Immature natural killer cell (primary cell): Measurements from ENCODE around the gene MTHFD1. TPM values are rescaled to one million over a fixed set of nuclear protein-coding genes. Genes with fewer than 3 reads are reported as not detected.

Source experiments
- DNase-seq, 3 donors: peaks; one replicate each; pipeline ENCODE4 v3.0.0; 2022; ENCODE audit warnings: mixed read lengths in 1 of 3
- H3K27ac Mint-ChIP-seq, 6 donors: one replicate each; pipeline ENCODE4 v1.8.0; 2020; ENCODE audit warnings: mixed read lengths in 6 of 6, mild to moderate bottlenecking in 5 of 6, inconsistent platforms in 4 of 6, moderate library complexity in 3 of 6
- H3K27me3 Mint-ChIP-seq, 3 donors: one replicate each; pipeline ENCODE4 v1.8.0; 2020 to 2021; ENCODE audit warnings: low read depth in 3 of 3, mild to moderate bottlenecking in 3 of 3, mixed read lengths in 3 of 3, moderate library complexity in 3 of 3, inconsistent platforms in 1 of 3
- H3K36me3 Mint-ChIP-seq, 3 donors: one replicate each; pipeline ENCODE4 v1.8.0; 2020; ENCODE audit warnings: mixed read lengths in 3 of 3, inconsistent platforms in 2 of 3, mild to moderate bottlenecking in 2 of 3
- H3K4me1 Mint-ChIP-seq, 2 donors: one replicate each; pipeline ENCODE4 v1.8.0; 2020; ENCODE audit warnings: inconsistent platforms in 2 of 2, mild to moderate bottlenecking in 2 of 2, mixed read lengths in 2 of 2, moderate library complexity in 1 of 2
- H3K4me3 Mint-ChIP-seq, 5 donors: one replicate each; pipeline ENCODE4 v1.8.0; 2020; ENCODE audit warnings: mild to moderate bottlenecking in 5 of 5, mixed read lengths in 5 of 5, inconsistent platforms in 3 of 5, moderate library complexity in 3 of 5
- H3K9me3 Mint-ChIP-seq, 6 donors: one replicate each; pipeline ENCODE4 v1.8.0; 2020; ENCODE audit warnings: mild to moderate bottlenecking in 6 of 6, mixed read lengths in 6 of 6, inconsistent platforms in 4 of 6, moderate library complexity in 3 of 6
- polyA plus RNA-seq, 3 donors: library from polyadenylated mRNA; unstranded; fragments of 300-500 nt; fragmentation: Illumina TruSeq; gene quantifications; one replicate each; pipeline ENCODE4 v1.2.3, GENCODE V29; 2021

The MTHFD1 gene
- polyA plus RNA-seq, 3 donors from 2014 or later = 28.0 to 49.0 (median 42.7) TPM

DNA sequence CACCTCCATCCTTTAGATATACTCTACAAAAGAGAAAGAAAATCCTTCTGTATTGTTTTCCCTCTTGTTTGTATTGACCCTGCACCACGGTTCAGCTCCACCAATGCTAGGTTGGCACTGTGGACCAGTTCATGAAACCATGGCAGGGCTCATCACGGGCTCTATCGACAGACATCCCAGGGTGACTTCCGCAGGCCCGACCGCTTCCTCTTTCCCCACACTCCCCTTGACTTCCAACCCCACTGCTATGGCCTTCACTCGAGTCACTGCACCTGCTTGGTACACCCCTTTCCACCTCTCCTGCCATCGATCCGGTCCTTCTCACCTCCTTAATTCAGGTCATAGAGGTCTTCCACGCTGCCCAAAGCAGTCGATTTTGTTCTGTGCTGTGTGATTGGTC lies 56.0 kb downstream of the MTHFD1 start:
- Mint-ChIP-seq H3K36me3 (peaks cover 8 to 25% (median 17%) of the 10 kb centered on the region in 3 donors), H3K9me3 (no peaks in the 10 kb centered on the region), H3K4me1 (peaks cover 53 to 59% of the 10 kb centered on the region in 2 donors), H3K27ac (peak overlapping the region; percentile 88 to 99 (median 96)), H3K27me3 (peaks cover 6 to 15% (median 8%) of the 10 kb centered on the region in 3 donors), H3K4me3 (peak overlapping the region; percentile 57 to 76 (median 72))
- no peak for DNase-seq

- peaks cover 6 to 15% (median 8%) of the 10 kb centered on the region in 3 donors for H3K27me3 Mint-ChIP-seq
- H3K9me3 Mint-ChIP-seq = no peaks in the 10 kb centered on the region
- DNase-seq = peak; percentile 77 to 81 (median 78)
- peak overlapping the region; percentile 88 to 99 (median 96) for H3K27ac Mint-ChIP-seq
- peaks cover 8 to 22% (median 16%) of the 10 kb centered on the region in 3 donors for H3K36me3 Mint-ChIP-seq
- H3K4me1 Mint-ChIP-seq = peaks cover 58 to 60% of the 10 kb centered on the region in 2 donors
- peak overlapping the region; percentile 57 to 76 (median 72) for H3K4me3 Mint-ChIP-seq
Measured at GRCh38 chr14:64444984-64445845, 57.1 kb downstream of the MTHFD1 start.

GRCh38 chr14:64447876-64448670 lies 59.9 kb downstream of the MTHFD1 start:
- H3K4me1 Mint-ChIP-seq = peaks cover 65 to 69% of the 10 kb centered on the region in 2 donors
- peak overlapping the region; percentile 49 to 71 (median 68) for H3K4me3 Mint-ChIP-seq
- H3K36me3 Mint-ChIP-seq = peaks cover 7 to 16% (median 10%) of the 10 kb centered on the region in 3 donors
- H3K27me3 Mint-ChIP-seq = peaks cover 6 to 15% (median 8%) of the 10 kb centered on the region in 3 donors
- H3K27ac Mint-ChIP-seq = peak overlapping the region; percentile 95 to 98 (median 96)
- peak; percentile 79 to 88 (median 80) for DNase-seq
- H3K9me3 Mint-ChIP-seq = no peaks in the 10 kb centered on the region

DNA sequence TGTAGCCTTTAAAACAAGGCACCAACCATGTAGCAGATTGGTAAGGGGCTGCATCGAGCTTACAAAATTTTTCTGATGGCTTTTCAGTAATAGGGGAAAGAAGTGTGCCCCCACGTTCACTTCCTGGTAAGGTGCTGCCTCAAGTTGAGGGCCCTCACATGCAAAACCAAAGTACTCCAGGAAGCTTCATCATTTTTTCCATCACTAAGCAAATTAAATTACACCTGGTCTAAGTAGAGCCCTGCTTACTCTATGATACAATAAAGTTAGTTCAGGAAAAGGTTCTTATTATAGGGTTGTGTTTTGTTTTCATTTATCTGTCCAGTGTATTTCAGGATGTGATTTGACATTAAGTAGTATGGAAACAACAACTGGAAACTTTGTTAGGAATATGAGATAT lies 62.1 kb downstream of the MTHFD1 start:
- DNase-seq = no peak
- Mint-ChIP-seq H3K27ac (peak overlapping the region; percentile 70 to 96 (median 82)), H3K4me1 (peaks cover 45 to 48% of the 10 kb centered on the region in 2 donors), H3K27me3 (peaks cover 6 to 13% (median 8%) of the 10 kb centered on the region in 3 donors), H3K4me3 (peak overlapping the region in 1 of 5 donors; percentile 52), H3K9me3 (no peaks in the 10 kb centered on the region), H3K36me3 (peaks cover 4 to 17% (median 9%) of the 10 kb centered on the region in 3 donors)

GRCh38 chr14:64454671-64455070 lies 66.5 kb downstream of the MTHFD1 start:
- Mint-ChIP-seq H3K9me3 (no peaks in the 10 kb centered on the region), H3K4me1 (peaks cover 18 to 29% of the 10 kb centered on the region in 2 donors), H3K27ac (peak overlapping the region in 2 of 6 donors; percentile 6 to 76), H3K4me3 (no peak overlapping the region), H3K36me3 (peaks cover 16 to 21% (median 17%) of the 10 kb centered on the region in 3 donors), H3K27me3 (no peaks in the 10 kb centered on the region)
- no peak for DNase-seq

- H3K4me3 Mint-ChIP-seq = no peak overlapping the region
- peaks cover 17 to 31% of the 10 kb centered on the region in 2 donors for H3K4me1 Mint-ChIP-seq
- no peaks in the 10 kb centered on the region for H3K9me3 Mint-ChIP-seq
- no peak for DNase-seq
- peak overlapping the region; percentile 1 to 73 (median 32) for H3K27ac Mint-ChIP-seq
- H3K27me3 Mint-ChIP-seq = no peaks in the 10 kb centered on the region
- H3K36me3 Mint-ChIP-seq = peaks cover 2 to 15% (median 14%) of the 10 kb centered on the region in 3 donors
Measured at GRCh38 chr14:64459405-64460136, 71.4 kb downstream of the MTHFD1 start.

DNA sequence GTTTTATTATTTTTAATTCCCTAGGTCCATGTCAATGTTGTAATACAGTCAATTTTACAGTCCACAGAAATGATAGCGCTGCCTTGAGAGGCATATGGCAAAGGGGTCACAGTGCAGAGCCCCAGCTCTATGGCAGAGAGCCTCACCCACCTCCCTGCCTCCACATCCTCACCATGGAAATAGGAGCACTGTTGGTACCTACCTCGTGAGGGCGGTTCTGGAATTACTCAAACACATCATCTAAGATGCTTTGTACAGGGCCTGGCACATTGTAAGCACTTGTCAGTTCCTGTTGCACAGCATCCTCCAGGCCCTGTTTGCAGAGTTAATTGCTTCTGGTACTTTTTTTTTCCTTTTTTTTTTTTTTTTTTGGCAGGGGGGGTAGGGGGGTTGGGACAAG lies 73.1 kb downstream of the MTHFD1 start:
- peaks cover 4 to 5% (median 5%) of the 10 kb centered on the region in 3 donors for H3K27me3 Mint-ChIP-seq
- H3K9me3 Mint-ChIP-seq = no peaks in the 10 kb centered on the region
- peak overlapping the region in 1 of 6 donors; percentile 53 for H3K27ac Mint-ChIP-seq
- H3K4me3 Mint-ChIP-seq = no peak overlapping the region
- H3K4me1 Mint-ChIP-seq = peaks cover 29 to 41% of the 10 kb centered on the region in 2 donors
- no peak for DNase-seq
- H3K36me3 Mint-ChIP-seq = peaks cover 0 to 12% (median 4%) of the 10 kb centered on the region in 3 donors

DNA sequence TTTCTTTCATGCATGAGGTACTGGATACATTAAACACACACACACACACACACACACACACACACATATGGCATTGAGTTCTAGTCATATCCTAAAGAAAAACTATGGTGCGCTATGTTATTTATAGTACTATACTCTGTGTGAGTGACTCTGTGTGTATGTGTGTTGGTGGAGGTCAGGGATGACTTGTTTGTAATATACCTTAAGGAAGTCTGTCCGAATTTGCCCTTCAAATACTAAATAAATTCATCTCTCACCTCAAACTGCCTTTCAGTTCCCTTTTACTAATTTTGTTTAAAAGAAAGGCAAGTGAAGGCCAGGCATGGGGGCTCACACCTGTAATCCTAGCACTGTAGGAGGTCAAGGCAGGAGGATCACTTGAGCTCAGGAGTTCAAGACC lies 75.0 kb downstream of the MTHFD1 start:
- Mint-ChIP-seq H3K27me3 (peaks cover 4 to 5% (median 5%) of the 10 kb centered on the region in 3 donors), H3K4me3 (peak overlapping the region in 2 of 5 donors; percentile 2 to 15), H3K36me3 (peaks cover 0 to 4% (median 3%) of the 10 kb centered on the region in 3 donors), H3K9me3 (no peaks in the 10 kb centered on the region), H3K27ac (peak overlapping the region in 4 of 6 donors; percentile 24 to 97 (median 30)), H3K4me1 (peaks cover 48 to 49% of the 10 kb centered on the region in 2 donors)
- no peak for DNase-seq

GRCh38 chr14:64463873-64464272 lies 75.7 kb downstream of the MTHFD1 start:
- Mint-ChIP-seq H3K4me3 (peak overlapping the region in 3 of 5 donors; percentile 90 to 97 (median 93)), H3K4me1 (peaks cover 46 to 54% of the 10 kb centered on the region in 2 donors), H3K27ac (peak overlapping the region in 5 of 6 donors; percentile 88 to 97 (median 94)), H3K36me3 (peaks cover 0 to 5% (median 4%) of the 10 kb centered on the region in 3 donors), H3K9me3 (no peaks in the 10 kb centered on the region), H3K27me3 (peaks cover 4 to 5% (median 5%) of the 10 kb centered on the region in 3 donors)
- DNase-seq = no peak

- H3K27ac Mint-ChIP-seq = peak overlapping the region; percentile 88 to 97 (median 94)
- peaks cover 43 to 54% of the 10 kb centered on the region in 2 donors for H3K4me1 Mint-ChIP-seq
- no peak for DNase-seq
- peaks cover 0 to 5% (median 0%) of the 10 kb centered on the region in 3 donors for H3K36me3 Mint-ChIP-seq
- H3K4me3 Mint-ChIP-seq = peak overlapping the region; percentile 87 to 98 (median 93)
- H3K9me3 Mint-ChIP-seq = no peaks in the 10 kb centered on the region
- H3K27me3 Mint-ChIP-seq = peaks cover 4 to 5% (median 5%) of the 10 kb centered on the region in 3 donors
Measured at GRCh38 chr14:64464651-64465050, 76.5 kb downstream of the MTHFD1 start.

GRCh38 chr14:64465191-64465822 lies 77.2 kb downstream of the MTHFD1 start, which contains the start of gene AKAP5:
Gene AKAP5, plus strand, starts transcription at chr14:64465499. Its CDS starts 2,896 bp downstream, at chr14:64468395.
- H3K4me1 Mint-ChIP-seq = peaks cover 39 to 47% of the 10 kb centered on the region in 2 donors
- H3K27ac Mint-ChIP-seq = peak within 1 kb of the TSS; percentile 88 to 97 (median 94)
- DNase-seq = peak; percentile 77 to 80 (median 79)
- peaks cover 0 to 5% (median 0%) of the 10 kb centered on the region in 3 donors for H3K36me3 Mint-ChIP-seq
- H3K4me3 Mint-ChIP-seq = peak within 1 kb of the TSS; percentile 87 to 98 (median 93)
- no peaks in the 10 kb centered on the region for H3K9me3 Mint-ChIP-seq
- peaks cover 4 to 5% (median 5%) of the 10 kb centered on the region in 3 donors for H3K27me3 Mint-ChIP-seq

DNA sequence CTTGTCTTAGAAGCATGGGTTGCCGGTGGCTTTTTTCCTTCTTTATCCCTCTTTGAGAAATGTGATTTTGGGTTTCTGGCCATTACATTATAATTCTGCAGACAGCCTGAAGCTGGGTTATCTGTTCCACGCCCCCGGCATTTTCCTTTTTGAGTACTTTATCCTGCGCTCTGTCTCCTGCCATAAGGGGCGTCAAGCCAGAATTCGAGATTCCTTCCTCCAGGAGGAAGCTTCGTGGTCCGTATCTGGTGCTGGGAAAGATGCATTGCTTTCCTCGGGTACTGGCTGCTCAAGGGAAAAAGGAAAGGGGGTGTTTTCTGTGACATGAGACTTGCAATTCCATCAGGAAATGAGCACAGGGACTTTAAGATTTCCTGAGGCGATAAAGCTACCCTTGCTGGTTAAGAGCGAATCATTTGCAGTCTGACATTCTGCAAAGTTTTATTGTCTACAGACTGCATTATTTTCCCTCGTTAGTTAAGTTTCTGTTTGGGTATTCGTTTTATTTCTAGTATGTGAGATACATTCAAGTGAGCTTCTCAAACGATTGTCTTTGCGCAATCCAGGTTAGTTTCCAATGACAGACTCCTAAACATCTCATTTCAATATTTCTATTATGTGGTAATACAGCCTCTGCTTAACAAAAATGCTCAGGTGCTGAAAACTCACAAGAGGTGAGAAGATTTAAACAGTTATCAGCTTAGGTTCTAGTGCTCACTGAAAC lies 77.8 kb downstream of the MTHFD1 start:
- no peak for DNase-seq
- H3K4me3 Mint-ChIP-seq = peak overlapping the region; percentile 87 to 94 (median 92)
- peak overlapping the region; percentile 83 to 94 (median 94) for H3K27ac Mint-ChIP-seq
- peaks cover 0 to 5% (median 0%) of the 10 kb centered on the region in 3 donors for H3K36me3 Mint-ChIP-seq
- peaks cover 39 to 47% of the 10 kb centered on the region in 2 donors for H3K4me1 Mint-ChIP-seq
- H3K27me3 Mint-ChIP-seq = peaks cover 4 to 5% (median 5%) of the 10 kb centered on the region in 3 donors
- H3K9me3 Mint-ChIP-seq = no peaks in the 10 kb centered on the region
